Ishikawa (cell line): ENCODE data around the gene ADO.
A peak's percentile ranks its signal among the peaks of the same experiment; 100 is the strongest.

Source experiments
- CEBPB ChIP-seq: IDR thresholded peaks from 2 replicates; pipeline ENCODE4 v1.6.1; 2012
- CREB1 ChIP-seq: IDR thresholded peaks from 2 replicates; pipeline ENCODE4 v1.6.1; 2012; ENCODE audit warnings: low read depth
- EGR1 ChIP-seq: IDR thresholded peaks from 2 replicates; pipeline ENCODE4 v1.6.1; 2012
- EP300 ChIP-seq: IDR thresholded peaks from 2 replicates; pipeline ENCODE4 v1.6.1; 2012; ENCODE audit warnings: borderline replicate concordance
- FOXM1 ChIP-seq: IDR thresholded peaks from 2 replicates; pipeline ENCODE4 v1.6.1; 2012; ENCODE audit warnings: low read depth, borderline replicate concordance
- MAX ChIP-seq: IDR thresholded peaks from 2 replicates; pipeline ENCODE4 v1.6.1; 2012
- NFIC ChIP-seq: IDR thresholded peaks from 2 replicates; pipeline ENCODE4 v1.6.1; 2012
- RAD21 ChIP-seq: IDR thresholded peaks from 2 replicates; pipeline ENCODE4 v1.6.1; 2012; ENCODE audit warnings: low read depth
- REST ChIP-seq: IDR thresholded peaks from 2 replicates; pipeline ENCODE4 v1.6.1; 2012; ENCODE audit warnings: low read depth, mild to moderate bottlenecking
- TAF1 ChIP-seq: IDR thresholded peaks from 2 replicates; pipeline ENCODE4 v1.6.1; 2012; ENCODE audit warnings: low read depth, mild to moderate bottlenecking
- TCF12 ChIP-seq: IDR thresholded peaks from 2 replicates; pipeline ENCODE4 v1.6.1; 2012; ENCODE audit warnings: low read depth
- TEAD4 ChIP-seq: IDR thresholded peaks from 2 replicates; pipeline ENCODE4 v1.6.1; 2012
- USF1 ChIP-seq: IDR thresholded peaks from 2 replicates; pipeline ENCODE4 v1.6.1; 2012
- YY1 ChIP-seq: IDR thresholded peaks from 2 replicates; pipeline ENCODE4 v1.6.1; 2012; ENCODE audit warnings: low read depth
- ZBTB7A ChIP-seq: IDR thresholded peaks from 2 replicates; pipeline ENCODE4 v1.6.1; 2012; ENCODE audit warnings: low read depth

Gene ADO

DNA sequence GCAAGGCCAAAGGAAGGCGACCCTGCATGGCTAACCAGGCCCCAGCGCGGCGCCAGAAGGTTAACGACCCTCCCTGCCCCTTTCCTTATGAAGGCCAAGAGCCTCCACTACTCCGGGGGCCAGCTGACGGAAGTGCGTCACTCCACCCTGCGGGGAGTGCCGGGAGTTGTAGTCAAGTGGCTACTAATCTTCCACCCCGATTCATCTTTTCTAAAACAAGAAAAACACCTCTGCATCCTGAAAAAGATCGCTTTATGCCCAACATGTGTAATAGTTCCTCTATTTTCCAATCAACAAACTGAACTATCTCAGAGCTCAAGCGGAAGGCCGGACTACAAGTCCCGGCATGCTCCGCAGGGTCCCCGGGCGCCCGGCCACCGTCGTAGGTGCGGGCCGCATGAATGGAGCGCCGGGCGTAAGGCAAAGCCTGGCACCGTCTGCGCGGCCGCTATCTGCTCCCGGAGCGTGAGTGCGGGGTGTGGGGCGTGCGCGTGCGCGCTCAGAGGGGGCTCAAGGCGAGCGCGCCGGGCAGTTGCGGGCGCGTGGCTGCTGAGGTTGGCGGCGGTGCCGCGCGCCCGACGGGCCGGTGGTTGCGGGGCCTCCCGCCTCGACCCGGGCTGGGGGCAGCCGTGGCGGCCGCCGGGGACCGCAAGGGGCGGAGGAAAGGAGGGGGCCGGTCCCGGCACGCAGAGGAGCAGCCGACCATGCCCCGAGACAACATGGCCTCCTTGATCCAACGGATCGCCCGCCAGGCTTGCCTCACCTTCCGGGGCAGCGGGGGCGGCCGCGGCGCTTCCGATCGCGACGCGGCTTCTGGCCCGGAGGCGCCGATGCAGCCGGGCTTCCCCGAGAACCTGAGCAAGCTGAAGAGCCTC lies at the start of gene ADO:
ADO (plus strand) TSS at position 365 of the 875 bp plus-strand sequence; CDS start at position 705, 340 bp downstream.
- peak; percentile 63; the same call in 1 of the 2 replicates for TF ChIP-seq MAX
- peak; percentile 67 for TF ChIP-seq USF1
- TF ChIP-seq YY1, result peak; percentile 74
- TF ChIP-seq NFIC, result 0 out of 2 replicates have a peak, but pooled peaks have one; percentile 41
- TF ChIP-seq FOXM1, result no peak
- TF ChIP-seq CREB1, result peak; percentile 81
- peak; percentile 59; the same call in 1 of the 2 replicates for TF ChIP-seq EGR1
- peak; percentile 48 for TF ChIP-seq TAF1
- no peak for TF ChIP-seq REST

DNA sequence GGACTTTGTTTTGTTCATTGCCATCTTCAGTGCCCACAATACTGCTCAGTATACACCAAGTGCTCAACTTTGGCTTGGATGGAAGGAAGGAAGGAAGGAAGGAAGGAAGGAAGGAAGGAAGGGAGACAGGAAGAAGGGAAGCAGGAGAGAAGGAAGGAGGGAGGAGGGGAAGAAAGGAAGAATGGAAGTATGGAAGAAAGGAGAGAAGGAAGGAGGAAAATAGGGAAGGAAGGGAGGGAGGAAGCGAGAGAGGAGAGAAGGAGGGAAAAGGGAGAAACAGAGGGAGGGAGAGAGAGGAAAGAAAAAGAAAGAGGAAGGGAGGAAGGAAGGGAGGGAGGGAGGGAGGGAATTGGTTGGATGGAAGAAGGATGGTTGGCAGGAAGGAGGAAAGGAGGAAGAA lies 49.6 kb upstream of the ADO start:
- no peak for TF ChIP-seq TCF12
- TF ChIP-seq REST, result no peak

DNA sequence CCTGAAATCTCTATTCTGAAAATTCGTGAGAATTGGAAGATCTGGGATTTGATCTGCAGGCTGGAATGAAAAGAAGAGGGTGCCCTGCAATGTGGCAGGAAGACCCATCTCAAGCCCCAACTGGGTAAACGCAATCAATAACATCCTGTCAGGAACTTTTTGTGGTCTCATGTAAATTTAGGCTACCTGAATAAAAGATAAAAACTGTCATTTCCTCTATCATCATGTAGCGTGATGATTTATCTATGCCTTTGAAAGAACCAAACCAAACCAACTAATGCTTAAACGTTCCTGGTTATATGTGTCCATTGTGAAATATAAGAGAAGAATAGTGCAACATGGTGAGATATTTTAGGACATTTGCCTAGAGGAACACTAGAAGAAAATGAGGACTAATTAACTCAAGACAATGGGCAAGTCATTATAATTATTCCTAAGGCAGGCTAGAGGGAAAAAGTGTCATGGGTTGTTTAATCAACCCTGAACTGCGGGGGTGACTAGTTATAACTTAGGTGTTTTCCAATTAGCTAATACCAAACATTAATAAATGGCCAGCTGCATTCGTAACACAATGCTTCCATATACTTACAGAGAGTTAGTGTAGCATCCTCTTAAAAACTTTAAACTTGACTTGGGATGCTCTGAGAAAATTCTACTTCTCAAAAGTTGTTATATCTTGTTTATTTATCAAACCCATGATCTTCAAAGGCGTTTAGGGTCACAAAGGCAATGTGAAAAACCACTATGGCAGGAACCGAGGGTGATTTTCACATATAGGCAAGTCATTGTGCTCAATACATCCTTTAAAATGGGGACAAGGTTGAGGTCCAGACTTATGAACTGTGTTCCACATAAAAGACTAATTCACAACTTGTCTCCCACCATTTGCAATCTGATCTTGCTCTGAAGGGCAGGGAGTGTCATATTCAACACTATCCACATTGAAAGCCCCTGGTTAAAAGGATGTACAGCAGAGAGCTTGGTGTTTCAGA lies 48.6 kb upstream of the ADO start:
- TF ChIP-seq TEAD4, result no peak
- TF ChIP-seq CREB1, result no peak
- no peak for TF ChIP-seq REST
- no peak for TF ChIP-seq MAX
- TF ChIP-seq YY1, result no peak
- no peak for TF ChIP-seq EP300
- no peak for TF ChIP-seq NFIC
- TF ChIP-seq TAF1, result no peak
- no peak for TF ChIP-seq TCF12
- TF ChIP-seq FOXM1, result no peak
- TF ChIP-seq USF1, result no peak
- TF ChIP-seq ZBTB7A, result no peak
- no peak for TF ChIP-seq RAD21
- no peak for TF ChIP-seq EGR1
- no peak for TF ChIP-seq CEBPB

GRCh38 chr10:62759599-62760175 lies 44.8 kb upstream of the ADO start:
- TF ChIP-seq EP300 (no peak), ZBTB7A (no peak), YY1 (no peak), FOXM1 (no peak), NFIC (no peak), TAF1 (no peak), USF1 (no peak), CEBPB (no peak), CREB1 (no peak), REST (no peak), MAX (no peak), TCF12 (no peak), TEAD4 (no peak), RAD21 (no peak), EGR1 (no peak)
